Measurements from ENCODE around the gene TAS2R40. TPM values are rescaled to one million over a fixed set of nuclear protein-coding genes. Genes with fewer than 3 reads are reported as not detected.

Gene TAS2R40
- total RNA-seq, 6 donors from 2014 or later, result not detected

- WGBS, 2 donors, result 83 to 92% methylated on average over 2 of the region's 2 CpGs
- no peak overlapping the region for H3K27ac ChIP-seq
- no peak for ATAC-seq (ENCODE audit: low FRiP score in 2 of 2)
- no peaks in the 10 kb centered on the region for H3K27me3 ChIP-seq
- no peaks in the 10 kb centered on the region for H3K4me1 ChIP-seq
- H3K9me3 ChIP-seq, result peaks cover 0 to 15% (median 4%) of the 10 kb centered on the region in 4 donors
- no peak for DNase-seq
- H3K4me3 ChIP-seq, result no peak overlapping the region
- TF ChIP-seq EP300 (IDR thresholded peaks at IDR 0.05) (no peak), POLR2A (IDR thresholded peaks at IDR 0.05) (no peak), POLR2AphosphoS5 (IDR thresholded peaks at IDR 0.05) (no peak)
- TF ChIP-seq, protein P1, sequence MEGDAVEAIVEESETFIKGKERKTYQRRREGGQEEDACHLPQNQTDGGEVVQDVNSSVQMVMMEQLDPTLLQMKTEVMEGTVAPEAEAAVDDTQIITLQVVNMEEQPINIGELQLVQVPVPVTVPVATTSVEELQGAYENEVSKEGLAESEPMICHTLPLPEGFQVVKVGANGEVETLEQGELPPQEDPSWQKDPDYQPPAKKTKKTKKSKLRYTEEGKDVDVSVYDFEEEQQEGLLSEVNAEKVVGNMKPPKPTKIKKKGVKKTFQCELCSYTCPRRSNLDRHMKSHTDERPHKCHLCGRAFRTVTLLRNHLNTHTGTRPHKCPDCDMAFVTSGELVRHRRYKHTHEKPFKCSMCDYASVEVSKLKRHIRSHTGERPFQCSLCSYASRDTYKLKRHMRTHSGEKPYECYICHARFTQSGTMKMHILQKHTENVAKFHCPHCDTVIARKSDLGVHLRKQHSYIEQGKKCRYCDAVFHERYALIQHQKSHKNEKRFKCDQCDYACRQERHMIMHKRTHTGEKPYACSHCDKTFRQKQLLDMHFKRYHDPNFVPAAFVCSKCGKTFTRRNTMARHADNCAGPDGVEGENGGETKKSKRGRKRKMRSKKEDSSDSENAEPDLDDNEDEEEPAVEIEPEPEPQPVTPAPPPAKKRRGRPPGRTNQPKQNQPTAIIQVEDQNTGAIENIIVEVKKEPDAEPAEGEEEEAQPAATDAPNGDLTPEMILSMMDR (IDR thresholded peaks at IDR 0.05), result no peak
- H3K36me3 ChIP-seq, result no peaks in the 10 kb centered on the region
Observed at GRCh38 chr7:143181349-143181748, 40.5 kb upstream of the TAS2R40 start.

GRCh38 chr7:143183024-143183423, 38.8 kb upstream of the TAS2R40 start, which contains the start of gene TAS2R39:
TAS2R39 (plus strand) TSS chr7:143183419; CDS start chr7:143183419, 0 bp downstream.
- DNase-seq (no peak), ATAC-seq (ENCODE audit: low FRiP score in 2 of 2) (no peak)
- peaks cover 0 to 6% (median 0%) of the 10 kb centered on the region in 4 donors for H3K9me3 ChIP-seq
- no peaks in the 10 kb centered on the region for H3K4me1 ChIP-seq
- no peak within 1 kb of the TSS for H3K4me3 ChIP-seq
- TF ChIP-seq POLR2AphosphoS5 (IDR thresholded peaks at IDR 0.05), result no peak
- TF ChIP-seq POLR2A (IDR thresholded peaks at IDR 0.05), result no peak
- TF ChIP-seq EP300 (IDR thresholded peaks at IDR 0.05), result no peak
- TF ChIP-seq, protein P1 (IDR thresholded peaks at IDR 0.05), result no peak
- no peak within 1 kb of the TSS for H3K27ac ChIP-seq
- no peaks in the 10 kb centered on the region for H3K36me3 ChIP-seq
- no peaks in the 10 kb centered on the region for H3K27me3 ChIP-seq
- WGBS, 2 donors, result 79 to 80% methylated on average over 3 of the region's 3 CpGs

GRCh38 chr7:143185551-143185950, 36.3 kb upstream of the TAS2R40 start:
- Histone ChIP-seq H3K27ac (no peak overlapping the region), H3K27me3 (no peaks in the 10 kb centered on the region), H3K4me1 (no peaks in the 10 kb centered on the region), H3K9me3 (no peaks in the 10 kb centered on the region), H3K36me3 (no peaks in the 10 kb centered on the region), H3K4me3 (no peak overlapping the region)
- TF ChIP-seq, protein P1 (IDR thresholded peaks at IDR 0.05), result no peak
- TF ChIP-seq POLR2A (IDR thresholded peaks at IDR 0.05) (no peak), EP300 (IDR thresholded peaks at IDR 0.05) (no peak), POLR2AphosphoS5 (IDR thresholded peaks at IDR 0.05) (no peak)
- 69 to 76% methylated on average over 1 of the region's 1 CpG for WGBS, 2 donors
- no peak for DNase-seq
- ATAC-seq (ENCODE audit: low FRiP score in 2 of 2), result no peak

DNA sequence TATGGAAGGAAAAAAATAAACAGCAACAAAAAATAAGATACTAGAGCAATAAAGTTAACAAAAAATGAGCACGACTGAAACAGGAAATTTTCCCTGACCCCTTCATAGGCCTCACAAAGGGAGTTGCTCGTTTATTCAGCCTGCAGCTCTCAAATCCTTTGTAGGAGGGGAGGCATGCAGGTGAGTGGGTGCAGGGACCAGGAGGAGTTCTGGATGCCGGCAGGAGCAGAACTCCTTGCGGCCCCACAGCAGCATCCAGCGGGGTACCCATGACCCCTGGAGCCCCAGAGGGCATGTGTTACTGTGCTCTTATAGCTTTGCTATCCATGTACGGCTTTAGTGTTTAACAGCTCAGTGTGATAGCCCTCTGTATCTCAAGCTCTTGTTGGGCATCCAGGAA, 32.8 kb upstream of the TAS2R40 start:
- peak in 1 of 2 donors; percentile 16 for DNase-seq
- no peaks in the 10 kb centered on the region for H3K27me3 ChIP-seq
- 64 to 71% methylated on average over 5 to 6 of the region's 6 CpGs for WGBS, 2 donors

More for the DNA sequence above, 32.8 kb upstream of the TAS2R40 start:
- TF ChIP-seq POLR2AphosphoS5 (IDR thresholded peaks at IDR 0.05), result no peak
- TF ChIP-seq EP300 (IDR thresholded peaks at IDR 0.05), result no peak
- TF ChIP-seq, protein P1 (IDR thresholded peaks at IDR 0.05), result no peak
- no peak for TF ChIP-seq POLR2A (IDR thresholded peaks at IDR 0.05)
- Histone ChIP-seq H3K36me3 (no peaks in the 10 kb centered on the region), H3K27ac (no peak overlapping the region), H3K4me3 (no peak overlapping the region), H3K9me3 (no peaks in the 10 kb centered on the region), H3K4me1 (no peaks in the 10 kb centered on the region)
- no peak for ATAC-seq (ENCODE audit: low FRiP score in 2 of 2)

Measured in upper lobe of left lung (tissue), 6 donors.